GM13976 (cell line): Measurements from ENCODE around the gene TFB1M.

Experiments used
- DNase-seq: peaks from one replicate; pipeline ENCODE4 v3.0.0; 2012; ENCODE audit warnings: low spot score
- in situ Hi-C: fragments of 300-500 bp; cut with MboI; formaldehyde crosslinking; loops from one replicate; pipeline ENCODE4 v1.12.0; 2022; ENCODE audit warnings: low sequenced_read_pairs, mixed read lengths, inconsistent platforms; ENCODE audit not compliant: unreplicated experiment
- TF ChIP-seq, protein P1 (sequence below): IDR thresholded peaks from 2 replicates; pipeline ENCODE4 v1.5.1; 2012; ENCODE audit warnings: borderline replicate concordance, mild to moderate bottlenecking; ENCODE audit not compliant: insufficient read depth; ENCODE audit errors: extremely low read depth, missing control alignments, control extremely low read depth

Gene TFB1M

DNA sequence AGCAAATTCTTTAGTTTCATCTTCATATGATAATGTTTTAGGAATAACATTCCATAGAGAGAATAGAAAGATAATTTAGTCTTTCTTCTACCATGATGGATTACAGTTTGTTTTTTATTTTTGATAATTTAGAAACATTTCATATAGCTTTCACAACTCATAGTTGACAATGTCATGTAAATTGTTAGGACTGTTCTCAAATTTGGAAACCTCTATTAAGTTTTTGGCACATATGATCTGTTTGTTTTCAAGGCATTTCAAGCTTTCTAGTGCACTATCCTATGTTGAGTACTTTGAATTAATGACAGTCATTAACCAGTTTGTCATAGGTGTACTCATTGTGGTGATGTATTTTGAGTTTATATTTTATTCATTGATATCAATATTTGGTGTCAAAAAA lies 10.7 kb upstream of the TFB1M start:
- in situ Hi-C loops = loop anchor here (5.0 kb wide), 1 partner anchor 202 kb away; no protein-coding TSS in a partner anchor
- DNase-seq = no peak
- TF ChIP-seq, protein P1, sequence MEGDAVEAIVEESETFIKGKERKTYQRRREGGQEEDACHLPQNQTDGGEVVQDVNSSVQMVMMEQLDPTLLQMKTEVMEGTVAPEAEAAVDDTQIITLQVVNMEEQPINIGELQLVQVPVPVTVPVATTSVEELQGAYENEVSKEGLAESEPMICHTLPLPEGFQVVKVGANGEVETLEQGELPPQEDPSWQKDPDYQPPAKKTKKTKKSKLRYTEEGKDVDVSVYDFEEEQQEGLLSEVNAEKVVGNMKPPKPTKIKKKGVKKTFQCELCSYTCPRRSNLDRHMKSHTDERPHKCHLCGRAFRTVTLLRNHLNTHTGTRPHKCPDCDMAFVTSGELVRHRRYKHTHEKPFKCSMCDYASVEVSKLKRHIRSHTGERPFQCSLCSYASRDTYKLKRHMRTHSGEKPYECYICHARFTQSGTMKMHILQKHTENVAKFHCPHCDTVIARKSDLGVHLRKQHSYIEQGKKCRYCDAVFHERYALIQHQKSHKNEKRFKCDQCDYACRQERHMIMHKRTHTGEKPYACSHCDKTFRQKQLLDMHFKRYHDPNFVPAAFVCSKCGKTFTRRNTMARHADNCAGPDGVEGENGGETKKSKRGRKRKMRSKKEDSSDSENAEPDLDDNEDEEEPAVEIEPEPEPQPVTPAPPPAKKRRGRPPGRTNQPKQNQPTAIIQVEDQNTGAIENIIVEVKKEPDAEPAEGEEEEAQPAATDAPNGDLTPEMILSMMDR = no peak

DNA sequence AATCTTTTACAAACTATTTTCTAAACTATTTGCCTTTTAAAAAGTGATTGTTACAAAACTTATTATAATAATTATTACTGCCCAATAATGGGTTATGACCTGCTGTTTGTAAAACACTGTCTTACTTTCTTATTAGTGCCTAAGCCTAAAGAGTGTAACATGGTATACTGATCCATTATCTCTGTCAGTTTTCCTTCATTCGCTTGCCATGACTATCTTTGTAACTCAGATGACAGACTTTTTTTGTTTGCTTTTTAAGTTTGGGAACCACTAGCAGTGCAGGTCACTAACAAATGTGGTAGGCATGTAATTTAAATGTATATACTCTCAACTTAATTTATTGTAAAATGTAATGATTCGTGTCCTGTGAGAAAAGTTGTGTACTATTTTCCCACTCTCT lies 9.9 kb upstream of the TFB1M start:
- in situ Hi-C loops = no loop called here
- DNase-seq = no peak
- TF ChIP-seq, protein P1 = no peak

DNA sequence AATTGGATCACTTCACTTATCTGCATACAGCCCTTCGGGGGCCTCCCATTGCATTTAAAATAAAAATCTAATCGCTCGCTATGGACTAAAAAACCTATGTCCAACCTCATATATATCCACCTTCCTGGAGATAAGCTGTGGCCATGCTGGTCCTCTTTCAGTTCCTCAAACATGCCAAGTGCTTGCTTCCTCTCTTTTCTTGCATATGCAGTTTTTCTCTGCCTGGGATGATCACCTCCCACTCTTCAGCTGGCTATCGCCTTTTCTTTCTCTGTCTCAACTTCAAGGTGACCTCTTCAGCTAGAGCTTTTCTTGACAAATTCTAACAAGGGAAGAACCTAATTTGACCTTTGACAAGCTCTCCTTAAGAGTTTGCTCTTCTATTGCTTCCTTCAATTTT lies 5.6 kb upstream of the TFB1M start:
- TF ChIP-seq, protein P1 = no peak
- in situ Hi-C loops = no loop called here
- DNase-seq = no peak

DNA sequence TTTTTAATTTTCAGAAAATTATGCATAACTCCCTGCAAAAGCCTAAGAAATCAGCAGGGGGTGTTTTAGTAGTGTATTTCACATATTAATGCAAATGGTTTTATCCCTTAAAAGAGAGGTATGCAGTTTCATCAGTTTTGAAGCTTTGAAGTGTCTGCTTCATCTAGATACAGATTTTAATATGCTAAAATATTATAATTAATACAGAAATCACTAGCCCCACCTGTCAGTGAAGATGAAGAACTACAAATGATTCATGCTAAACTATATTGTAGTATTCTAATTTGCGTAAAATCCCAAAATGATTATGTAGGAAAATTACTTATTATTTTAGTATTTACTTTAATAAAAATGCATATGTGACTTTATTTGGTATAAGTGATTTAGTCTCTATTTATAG lies 2.9 kb upstream of the TFB1M start:
- TF ChIP-seq, protein P1 = no peak
- in situ Hi-C loops = no loop called here
- no peak for DNase-seq

DNA sequence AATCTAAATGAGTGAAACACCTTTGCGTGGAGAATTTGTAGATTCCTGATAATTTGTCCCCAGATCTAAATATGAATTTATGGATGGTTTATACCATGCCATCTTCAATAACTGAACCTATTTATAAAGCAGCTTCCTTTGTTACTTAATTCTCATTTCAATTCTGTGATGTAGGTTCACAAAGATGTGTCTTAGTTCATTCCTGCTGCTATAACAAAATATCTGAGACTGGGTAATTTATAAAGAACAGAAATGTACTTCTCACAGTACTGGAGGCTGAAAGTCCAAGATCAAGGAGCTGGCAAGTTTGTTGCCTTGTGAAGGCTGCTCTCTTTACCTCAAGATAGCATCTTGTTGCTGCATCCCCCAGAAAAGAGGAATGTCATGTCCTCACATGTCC lies 2.1 kb upstream of the TFB1M start:
- DNase-seq = no peak
- in situ Hi-C loops = no loop called here
- TF ChIP-seq, protein P1 = no peak

DNA sequence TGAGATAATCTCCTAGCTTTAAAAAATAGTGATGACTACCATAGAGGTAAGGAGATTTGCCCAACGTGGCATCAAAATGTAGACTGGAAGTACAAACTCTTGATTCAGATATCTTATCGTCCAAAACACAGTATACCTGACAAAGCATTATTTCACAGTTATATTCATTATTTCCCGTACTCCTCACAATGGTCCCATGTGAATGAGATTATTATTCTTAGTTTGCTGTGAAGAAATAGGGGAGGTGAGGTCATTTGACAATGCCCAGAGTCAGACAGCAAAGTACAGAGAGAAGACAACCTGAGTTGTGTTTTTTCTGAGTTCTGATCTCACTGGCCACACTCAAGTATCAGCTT lies 1.2 kb upstream of the TFB1M start:
- TF ChIP-seq, protein P1 = no peak
- in situ Hi-C loops = no loop called here
- DNase-seq = no peak

DNA sequence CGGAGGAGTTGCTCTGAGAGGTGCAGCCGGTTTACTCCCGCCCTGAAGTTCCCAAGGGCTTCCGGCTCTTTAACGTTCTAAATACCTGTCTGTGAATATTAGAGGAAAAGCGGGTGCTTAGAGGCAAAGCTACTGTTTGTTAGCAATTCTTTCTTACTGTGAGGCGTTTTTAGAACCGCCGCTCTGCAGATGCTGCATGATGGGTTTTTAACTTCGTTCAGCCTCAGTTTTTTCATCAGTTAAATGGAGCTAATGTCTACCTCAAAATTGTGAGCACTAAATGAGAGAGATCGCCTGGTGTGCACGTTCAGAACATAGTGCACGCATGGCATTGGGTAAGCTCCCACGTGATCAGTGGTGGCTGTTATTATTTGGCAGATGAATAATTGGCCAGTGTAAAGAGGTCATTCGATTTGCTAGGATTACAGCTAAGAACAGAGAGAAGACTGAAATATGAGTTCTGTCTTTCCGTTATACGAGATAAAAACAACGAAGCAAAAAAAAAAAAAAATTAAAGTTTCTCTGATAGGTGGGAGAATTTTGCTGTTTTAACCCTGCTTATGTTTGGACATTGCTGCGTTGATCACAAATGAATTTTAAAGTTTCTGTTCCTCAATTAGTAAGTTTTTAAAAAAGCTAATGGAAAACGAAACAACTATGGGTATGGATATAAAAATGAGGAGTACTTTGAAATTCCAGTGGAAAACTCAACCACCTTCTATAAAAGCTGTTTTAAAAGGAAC lies 660 bp upstream of the TFB1M start:
- in situ Hi-C loops = no loop called here
- peak; percentile 50 for DNase-seq
- TF ChIP-seq, protein P1 = no peak
